Right lobe of liver (tissue), 6 donors: Measurements from ENCODE around the gene DNER. TPM values are rescaled to one million over a fixed set of nuclear protein-coding genes. Genes with fewer than 3 reads are reported as not detected.

Source experiments
- ATAC-seq, 4 donors: fragments of 200-7000 bp; cut with Tn5 transposase; one replicate each; pipeline ENCODE4 v1.9.1; 2020; ENCODE audit warnings: mild to moderate bottlenecking in 4 of 4, moderate library complexity in 4 of 4
- DNase-seq, 3 donors: peaks; one replicate each; pipeline ENCODE4 v3.0.0-alpha.2; 2020
- H3K27ac ChIP-seq, 3 donors: fragments of 200-600 bp; one replicate each; pipeline ENCODE4 v1.8.0; 2022
- H3K27me3 ChIP-seq, 2 donors: fragments of 200-600 bp; one replicate each; pipeline ENCODE4 v1.8.0; 2022
- H3K36me3 ChIP-seq, 4 donors: fragments of 200-600 bp; sonication (generic) in 1 of 4; one replicate each; pipeline versions ENCODE4 v1.5.1 to v1.8.0; 2017 to 2022; ENCODE audit warnings: control low read depth in 1 of 4
- H3K4me1 ChIP-seq, 4 donors: fragments of 200-600 bp; sonication (generic) in 1 of 4; one replicate each; pipeline versions ENCODE4 v1.5.1 to v1.8.0; 2017 to 2022; ENCODE audit warnings: control low read depth in 1 of 4
- H3K4me3 ChIP-seq, 3 donors: fragments of 200-600 bp; one replicate each; pipeline ENCODE4 v1.8.0; 2022
- H3K9me3 ChIP-seq, 4 donors: fragments of 200-600 bp; sonication (generic) in 1 of 4; one replicate each; pipeline versions ENCODE4 v1.5.1 to v1.8.0; 2017 to 2022; ENCODE audit warnings: control low read depth in 1 of 4
- CTCF ChIP-seq, 4 donors: fragments of 200-600 bp in 3 of 4; fragments of 450-650 bp in 1 of 4; IDR thresholded peaks; one replicate each; pipeline versions ENCODE4 v1.5.1 to v1.8.0; 2016 to 2022; ENCODE audit warnings: antibody characterized with exemption in 4 of 4, mild to moderate bottlenecking in 2 of 4
- POLR2A ChIP-seq: fragments of 450-650 bp; IDR thresholded peaks from one replicate; pipeline ENCODE4 v1.6.1; 2017; ENCODE audit warnings: antibody characterized with exemption, mild to moderate bottlenecking
- WGBS: methylation state at CpG from one replicate; pipeline ENCODE4 v1.1.6; 2018; ENCODE audit warnings: low coverage, low lambda C conversion rate; ENCODE audit not compliant: insufficient coverage; ENCODE audit errors: missing lambda C conversion rate; 5-methylcytosine and 5-hydroxymethylcytosine counted together
- intact Hi-C, 2 donors: fragments of 100-400 bp; cut with DNase I; formaldehyde crosslinking; loops; one replicate each; pipeline versions ENCODE4 v1.11.2 to v1.14.1; 2022
- total RNA-seq, 6 experiments: library from RNA; depleted of rRNA in 2 of 6; stranded (reverse); fragments of >200 nt in 2 of 6; fragmentation: NEBNext Ultra II Directional in 3 of 6; extraction: Animal tissue kit (Norgen Biotek cat#: 25700) in 3 of 6; gene quantifications; one replicate each; pipeline versions ENCODE4 v1.1.0 to v1.2.4, GENCODE V29; 2016 to 2023
- donor health status: DM: no; HTN: yes; CAD: no.
- donor health status: DM: no; HTN: no; CAD: no.
- donor health status: DM: no; HTN: no; CAD: no.
- donor health status: DM: no; HTN: yes; CAD: no.
- donor health status: DM: no; HTN: yes; CAD: no.

Gene DNER
- total RNA-seq, 6 experiments from 2014 or later: 0.13 TPM; not detected in 5

GRCh38 chr2:229408962-229409361 lies 305.4 kb downstream of the DNER start:
- intact Hi-C loops: no loop called here
- ATAC-seq (peak in 1 of 4 donors; percentile 18), DNase-seq (no peak)
- 55% methylated on average over 3 of the region's 3 CpGs for WGBS
- no peaks in the 10 kb centered on the region for H3K9me3 ChIP-seq
- no peaks in the 10 kb centered on the region for H3K36me3 ChIP-seq
- no peak overlapping the region for H3K4me3 ChIP-seq
- no peaks in the 10 kb centered on the region for H3K4me1 ChIP-seq
- TF ChIP-seq CTCF (IDR thresholded peaks at IDR 0.05) (no peak), POLR2A (no peak)
- no peaks in the 10 kb centered on the region for H3K27me3 ChIP-seq
- no peak overlapping the region for H3K27ac ChIP-seq

- Histone ChIP-seq H3K27me3 (no peaks in the 10 kb centered on the region), H3K27ac (no peak overlapping the region), H3K4me3 (no peak overlapping the region), H3K4me1 (no peaks in the 10 kb centered on the region), H3K9me3 (no peaks in the 10 kb centered on the region), H3K36me3 (no peaks in the 10 kb centered on the region)
- ATAC-seq (peak in 3 of 4 donors; percentile 45 to 77 (median 56)), DNase-seq (no peak)
- TF ChIP-seq POLR2A (no peak), CTCF (IDR thresholded peaks at IDR 0.05) (no peak)
- intact Hi-C loops: no loop called here
- 25% methylated on average over 1 of the region's 1 CpG for WGBS
Measured at GRCh38 chr2:229408356-229408755, 306.0 kb downstream of the DNER start.

DNA sequence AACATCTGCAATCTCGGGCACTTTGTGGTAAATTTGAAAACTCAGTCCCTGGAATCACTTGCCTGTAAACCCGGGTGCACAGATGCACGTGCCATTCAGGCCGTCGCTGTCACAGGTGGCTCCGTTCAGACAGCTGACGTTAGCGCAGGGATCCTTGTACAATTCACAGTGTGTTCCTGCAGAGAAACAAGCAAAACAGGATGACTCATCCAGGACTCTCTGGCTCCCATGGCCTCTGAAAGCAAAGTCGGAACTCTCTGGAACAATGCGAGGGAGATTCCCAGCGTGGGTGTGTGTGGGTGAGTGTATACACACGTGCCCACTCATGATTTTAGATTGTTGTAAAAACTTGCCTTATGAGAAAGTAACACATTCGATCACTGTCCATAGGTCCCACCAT lies 307.2 kb downstream of the DNER start:
- no peak for TF ChIP-seq POLR2A
- TF ChIP-seq CTCF (IDR thresholded peaks at IDR 0.05): no peak
- no peak overlapping the region for H3K4me3 ChIP-seq
- intact Hi-C loops: no loop called here
- H3K4me1 ChIP-seq: no peaks in the 10 kb centered on the region
- H3K36me3 ChIP-seq: no peaks in the 10 kb centered on the region
- H3K27ac ChIP-seq: no peak overlapping the region
- H3K9me3 ChIP-seq: no peaks in the 10 kb centered on the region
- no peaks in the 10 kb centered on the region for H3K27me3 ChIP-seq
- DNase-seq (no peak), ATAC-seq (peak in 1 of 4 donors; percentile 65)
- 58% methylated on average over 13 of the region's 13 CpGs for WGBS

GRCh38 chr2:229405796-229406195 lies 308.6 kb downstream of the DNER start:
- no peaks in the 10 kb centered on the region for H3K4me1 ChIP-seq
- H3K27me3 ChIP-seq: no peaks in the 10 kb centered on the region
- WGBS: 45% methylated on average over 4 of the region's 5 CpGs
- H3K4me3 ChIP-seq: no peak overlapping the region
- no peaks in the 10 kb centered on the region for H3K9me3 ChIP-seq
- intact Hi-C loops: no loop called here
- H3K36me3 ChIP-seq: no peaks in the 10 kb centered on the region
- TF ChIP-seq POLR2A (no peak), CTCF (IDR thresholded peaks at IDR 0.05) (no peak)
- DNase-seq (no peak), ATAC-seq (no peak)
- H3K27ac ChIP-seq: no peak overlapping the region

DNA sequence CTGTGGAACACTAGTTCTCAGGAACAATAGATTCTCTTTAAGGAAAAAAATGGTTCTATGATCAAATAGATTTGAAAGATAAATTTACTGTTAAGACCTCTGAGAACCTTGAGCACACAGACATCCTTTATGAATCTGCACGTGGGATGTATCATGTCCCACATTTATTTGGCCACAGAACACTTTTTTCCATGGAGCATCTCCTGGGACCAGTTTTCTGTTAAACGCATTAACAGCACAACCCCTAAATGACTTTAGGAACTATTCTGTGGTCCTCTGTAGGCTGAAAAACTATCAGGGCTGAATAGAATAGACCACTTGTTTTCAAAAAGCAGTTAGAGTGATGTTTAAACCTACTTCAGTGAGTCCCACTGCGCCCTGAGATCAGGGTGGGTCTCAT lies 311.1 kb downstream of the DNER start:
- Histone ChIP-seq H3K36me3 (no peaks in the 10 kb centered on the region), H3K9me3 (no peaks in the 10 kb centered on the region), H3K27ac (no peak overlapping the region), H3K4me1 (no peaks in the 10 kb centered on the region), H3K4me3 (no peak overlapping the region), H3K27me3 (no peaks in the 10 kb centered on the region)
- DNase-seq: no peak
- TF ChIP-seq CTCF (IDR thresholded peaks at IDR 0.05) (no peak), POLR2A (no peak)
- 50% methylated on average over 3 of the region's 3 CpGs for WGBS
- ATAC-seq: no peak
- intact Hi-C loops: no loop called here
